ENCODE measurements around the gene PTPRQ. TPM values are rescaled to one million over a fixed set of nuclear protein-coding genes. Genes with fewer than 3 reads are reported as not detected.

The PTPRQ gene
- total RNA-seq, 2 donors from 2014 or later = 1.9 to 7.4 TPM

GRCh38 chr12:80504389-80505163 lies 60.5 kb downstream of the PTPRQ start:
- Histone ChIP-seq H3K4me3 (no peak overlapping the region), H3K36me3 (no peaks in the 10 kb centered on the region), H3K27ac (no peak overlapping the region), H3K4me1 (replicated peaks) (no peaks in the 10 kb centered on the region), H3K9me3 (no peaks in the 10 kb centered on the region), H3K27me3 (replicated peaks; ENCODE audit: insufficient read depth) (no peaks in the 10 kb centered on the region)
- no peak for TF ChIP-seq POLR2AphosphoS5 (IDR thresholded peaks at IDR 0.05)
- no peak for TF ChIP-seq POLR2A (IDR thresholded peaks at IDR 0.05)
- no peak for TF ChIP-seq CTCF (IDR thresholded peaks at IDR 0.05)
- no peak for DNase-seq (ENCODE audit: low spot score)
- 74% methylated on average over 2 of the region's 2 CpGs for WGBS
- intact Hi-C loops (cut with DNase I) = no loop called here

- H3K27ac ChIP-seq = no peak overlapping the region
- no peak overlapping the region for H3K4me3 ChIP-seq
- TF ChIP-seq POLR2A (IDR thresholded peaks at IDR 0.05) (no peak), CTCF (IDR thresholded peaks at IDR 0.05) (no peak), POLR2AphosphoS5 (IDR thresholded peaks at IDR 0.05) (no peak)
- no peaks in the 10 kb centered on the region for H3K36me3 ChIP-seq
- H3K9me3 ChIP-seq = no peaks in the 10 kb centered on the region
- WGBS = 21% methylated on average over 1 of the region's 1 CpG
- intact Hi-C loops (cut with DNase I) = no loop called here
- no peaks in the 10 kb centered on the region for H3K27me3 ChIP-seq (replicated peaks; ENCODE audit: insufficient read depth)
- DNase-seq (ENCODE audit: low spot score) = no peak
- H3K4me1 ChIP-seq (replicated peaks) = no peaks in the 10 kb centered on the region
These were observed 65.9 kb downstream of the PTPRQ start for GRCh38 chr12:80509781-80510556.

GRCh38 chr12:80512781-80513180 lies 68.7 kb downstream of the PTPRQ start:
- intact Hi-C loops (cut with DNase I) = no loop called here
- no peak overlapping the region for H3K27ac ChIP-seq
- no peaks in the 10 kb centered on the region for H3K36me3 ChIP-seq
- H3K27me3 ChIP-seq (replicated peaks; ENCODE audit: insufficient read depth) = no peaks in the 10 kb centered on the region
- no peak overlapping the region for H3K4me3 ChIP-seq
- TF ChIP-seq POLR2AphosphoS5 (IDR thresholded peaks at IDR 0.05) = no peak
- TF ChIP-seq CTCF (IDR thresholded peaks at IDR 0.05) = no peak
- no peak for TF ChIP-seq POLR2A (IDR thresholded peaks at IDR 0.05)
- no peaks in the 10 kb centered on the region for H3K4me1 ChIP-seq (replicated peaks)
- DNase-seq (ENCODE audit: low spot score) = no peak
- 80% methylated on average over 10 of the region's 11 CpGs for WGBS
- no peaks in the 10 kb centered on the region for H3K9me3 ChIP-seq

GRCh38 chr12:80513211-80513610 lies 69.2 kb downstream of the PTPRQ start:
- intact Hi-C loops (cut with DNase I) = no loop called here
- Histone ChIP-seq H3K9me3 (no peaks in the 10 kb centered on the region), H3K4me3 (no peak overlapping the region), H3K27me3 (replicated peaks; ENCODE audit: insufficient read depth) (no peaks in the 10 kb centered on the region), H3K4me1 (replicated peaks) (no peaks in the 10 kb centered on the region), H3K27ac (no peak overlapping the region), H3K36me3 (no peaks in the 10 kb centered on the region)
- 71% methylated on average over 18 of the region's 18 CpGs for WGBS
- TF ChIP-seq POLR2A (IDR thresholded peaks at IDR 0.05) (no peak), POLR2AphosphoS5 (IDR thresholded peaks at IDR 0.05) (no peak), CTCF (IDR thresholded peaks at IDR 0.05) (no peak)
- DNase-seq (ENCODE audit: low spot score) = no peak

Measured in prostate gland (tissue), 2 donors.